Hepatocyte (in vitro differentiated cells): ENCODE data around the gene STRA6.

Source experiments
- CTCF ChIP-seq: fragments of 200-600 bp; sonication (generic); IDR thresholded peaks from 2 replicates; pipeline ENCODE4 v1.5.1; 2016; ENCODE audit warnings: antibody characterized with exemption, mild to moderate bottlenecking; ENCODE audit not compliant: poor library complexity
- EZH2 ChIP-seq: fragments of 200-600 bp; sonication (generic); IDR thresholded peaks from 2 replicates; pipeline ENCODE4 v1.6.1; 2016; ENCODE audit warnings: antibody characterized with exemption, mild to moderate bottlenecking, borderline replicate concordance
- EZH2phosphoT487 ChIP-seq: fragments of 200-600 bp; sonication (generic); IDR thresholded peaks from one replicate; pipeline ENCODE4 v1.6.1; 2018; ENCODE audit warnings: antibody characterized with exemption, mild to moderate bottlenecking, low read depth, moderate library complexity; ENCODE audit not compliant: unreplicated experiment, severe bottlenecking

DNA sequence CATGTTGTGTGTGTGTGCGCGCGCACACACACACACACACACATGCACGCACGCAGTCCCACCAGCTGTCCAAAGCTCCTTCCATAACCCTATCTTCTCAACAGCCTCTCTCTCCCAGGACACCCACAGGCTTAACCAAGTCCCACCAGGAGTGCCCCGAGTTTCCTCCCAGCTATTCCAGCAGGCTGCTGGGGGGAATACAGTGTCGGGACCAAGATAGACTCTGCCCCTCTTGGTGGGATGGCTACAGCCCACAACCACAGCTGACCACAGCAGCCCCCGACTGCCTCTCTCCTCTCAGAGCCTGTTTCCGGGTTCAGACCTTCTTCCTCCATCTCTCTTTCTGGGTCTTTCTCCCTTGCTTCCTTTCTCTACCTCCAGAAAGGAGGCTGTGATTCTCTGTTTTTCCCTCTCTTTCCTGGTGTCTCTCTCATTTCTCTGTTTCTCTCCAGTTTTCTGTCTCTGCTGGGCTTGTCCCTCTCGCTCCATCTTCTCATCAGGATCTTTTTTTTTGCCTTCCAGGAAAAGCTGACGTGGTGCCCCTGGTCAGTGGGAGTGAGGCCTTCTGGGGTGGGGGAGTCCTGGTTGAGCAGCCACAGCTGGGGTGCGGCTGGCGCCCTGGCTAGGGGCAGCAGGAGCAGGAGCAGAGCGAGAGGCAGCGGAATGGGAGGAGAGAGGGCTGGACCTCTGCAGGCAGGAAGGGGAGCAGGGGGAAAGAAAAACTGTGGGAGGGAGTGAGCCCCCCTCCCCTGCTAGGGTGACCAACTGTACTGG, 32.3 kb downstream of the STRA6 start:
- TF ChIP-seq CTCF, result no peak
- no peak for TF ChIP-seq EZH2
- no peak for TF ChIP-seq EZH2phosphoT487
